Astrocyte of the spinal cord (primary cell): ENCODE data around the gene AMD1.

Experiments
- DNase-seq: peaks from one replicate; pipeline ENCODE4 v3.0.0; 2011; ENCODE audit warnings: low read depth, low spot score
- H3K4me3 ChIP-seq: 2 replicates; pipeline ENCODE4 v1.5.1; 2011; ENCODE audit warnings: low read depth, mild to moderate bottlenecking, low read length, moderate library complexity
- CTCF ChIP-seq: IDR thresholded peaks from 2 replicates; pipeline ENCODE4 v1.5.1; 2012; ENCODE audit warnings: low read depth, mild to moderate bottlenecking, low read length, inconsistent platforms
- in situ Hi-C: cut with HindIII; loops from 2 replicates; pipeline ENCODE4 v1.10.0; 2017; ENCODE audit warnings: low sequenced_read_pairs

Gene AMD1

DNA sequence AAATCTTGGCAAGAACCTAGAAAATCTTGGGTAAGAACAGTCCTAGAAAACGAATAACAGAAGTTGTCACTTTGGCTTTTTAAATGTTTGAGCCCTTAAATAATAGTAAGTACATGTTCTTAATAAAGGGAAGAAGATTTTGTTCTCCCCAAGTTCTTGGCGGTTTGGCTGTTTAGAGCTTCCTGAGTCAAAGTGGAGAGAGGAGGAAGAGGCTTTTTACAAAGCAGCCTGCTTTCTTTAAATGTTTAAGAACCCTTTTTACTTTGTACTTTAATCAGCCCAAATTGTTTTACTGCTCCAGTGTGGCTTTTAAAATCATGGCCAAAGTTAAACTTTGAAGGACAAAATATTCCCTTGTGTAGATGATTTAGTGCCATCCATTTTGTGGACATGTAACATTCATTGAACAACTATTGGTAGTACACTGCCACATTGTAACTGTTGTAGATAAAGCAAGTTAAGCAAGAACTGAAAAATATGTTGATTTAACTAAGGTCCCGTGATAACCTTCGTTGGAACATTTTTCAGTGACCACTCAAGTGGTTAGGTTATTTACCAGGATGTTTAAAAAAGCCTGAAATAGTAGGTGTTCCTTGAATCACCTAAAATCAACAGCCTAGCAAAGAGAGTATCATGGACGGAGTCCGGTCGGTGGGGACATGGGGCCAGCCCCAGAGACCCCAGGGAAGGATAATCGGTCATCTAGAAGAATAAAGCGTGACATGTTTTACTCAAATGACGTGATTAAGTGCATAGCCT, 2.4 kb downstream of the AMD1 start:
- DNase-seq, result peak; percentile 15
- in situ Hi-C loops, result no loop called here
- TF ChIP-seq CTCF, result no peak
- H3K4me3 ChIP-seq, result peak overlapping the region; percentile 95

DNA sequence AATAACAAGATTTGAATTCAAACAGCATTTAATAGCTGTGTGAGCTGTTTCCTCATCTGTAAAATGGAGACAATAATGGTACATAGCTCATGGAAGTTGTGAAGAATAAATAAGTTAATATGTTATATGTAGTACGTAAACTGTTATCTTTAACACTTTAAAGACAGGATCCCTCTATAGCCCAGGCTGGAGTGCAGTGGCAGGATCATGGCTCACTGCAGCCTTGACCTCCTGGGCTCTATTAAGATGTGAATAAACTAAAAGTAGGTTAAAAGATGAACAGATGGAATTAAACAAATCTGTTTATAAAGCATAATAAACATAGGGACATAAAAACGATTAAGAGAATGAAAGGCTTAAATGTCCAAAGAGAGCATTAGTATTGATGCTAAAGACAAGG, 3.0 kb downstream of the AMD1 start:
- peak overlapping the region; percentile 95 for H3K4me3 ChIP-seq
- TF ChIP-seq CTCF, result no peak
- DNase-seq, result no peak
- in situ Hi-C loops, result no loop called here

GRCh38 chr6:110878751-110879522, 4.4 kb downstream of the AMD1 start:
- peak overlapping the region; percentile 6 for H3K4me3 ChIP-seq
- DNase-seq, result peak; percentile 21

DNA sequence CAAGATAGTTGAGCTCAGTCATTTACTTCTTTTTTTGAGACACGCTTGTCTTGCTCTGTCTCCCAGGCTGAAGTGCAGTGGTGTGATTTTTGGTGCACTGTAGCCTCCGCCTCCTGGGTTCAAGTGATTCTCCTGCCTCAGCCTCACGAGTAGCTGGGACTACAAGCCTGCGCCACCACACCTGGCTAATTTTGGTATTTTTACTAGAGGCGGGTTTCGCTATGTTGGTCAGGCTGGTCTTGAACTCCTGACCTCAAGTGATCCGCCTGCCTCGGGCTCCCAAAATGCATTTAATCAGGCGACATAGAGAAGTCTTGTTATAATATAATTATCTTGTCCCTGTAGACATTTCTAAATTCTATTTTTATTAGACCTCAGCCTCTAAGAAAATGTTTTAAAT, 6.1 kb downstream of the AMD1 start:
- in situ Hi-C loops, result no loop called here
- TF ChIP-seq CTCF, result no peak
- no peak for DNase-seq
- H3K4me3 ChIP-seq, result no peak overlapping the region

More at GRCh38 chr6:110878751-110879522, 4.4 kb downstream of the AMD1 start:
- peak; percentile 60 for TF ChIP-seq CTCF
- in situ Hi-C loops, result no loop called here

DNA sequence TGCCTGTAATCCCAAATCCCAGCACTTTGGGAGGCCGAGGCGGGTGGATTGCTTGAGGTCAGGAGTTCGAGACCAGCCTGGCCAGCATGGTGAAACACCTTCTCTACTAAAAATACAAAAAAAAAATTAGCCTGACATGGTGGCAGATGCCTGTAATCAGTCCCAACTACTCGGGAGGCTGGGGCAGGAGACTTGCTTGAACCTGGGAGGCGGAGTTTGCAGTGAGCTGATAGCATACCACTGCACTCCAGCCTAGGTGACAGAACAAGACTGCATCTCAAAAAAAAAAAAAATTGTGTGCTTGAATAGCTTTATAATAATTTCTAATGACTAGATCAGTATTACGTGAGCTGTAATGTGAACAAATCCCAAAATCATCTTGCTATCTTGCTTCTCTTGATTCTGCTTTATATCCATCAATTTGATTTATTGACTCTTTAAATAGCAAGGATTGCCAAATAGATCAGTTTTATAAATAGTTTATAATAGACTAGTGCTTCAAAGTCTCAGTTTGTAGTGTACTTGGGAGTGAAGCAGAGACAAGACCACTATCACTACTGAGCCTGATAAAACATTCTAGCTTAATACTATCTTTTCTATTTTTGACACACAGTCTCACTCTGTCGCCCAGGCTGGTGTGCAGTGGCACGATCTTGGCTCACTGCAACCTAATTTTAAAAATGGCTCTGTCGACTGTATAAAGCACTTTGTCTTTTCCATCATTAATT, 7.1 kb downstream of the AMD1 start:
- in situ Hi-C loops, result no loop called here
- no peak for TF ChIP-seq CTCF
- H3K4me3 ChIP-seq, result no peak overlapping the region
- no peak for DNase-seq

GRCh38 chr6:110882274-110882619, 7.7 kb downstream of the AMD1 start:
- no peak overlapping the region for H3K4me3 ChIP-seq
- in situ Hi-C loops, result no loop called here
- TF ChIP-seq CTCF, result no peak
- peak; percentile 11 for DNase-seq
